GM21381 (cell line): Measurements from ENCODE around the gene YWHAB.

Experiments used
- ATAC-seq: cut with Tn5 transposase; IDR thresholded peaks from one replicate; pipeline ENCODE4 v1.9.1; 2021; ENCODE audit warnings: mild to moderate bottlenecking, moderate library complexity; ENCODE audit not compliant: unreplicated experiment

The YWHAB gene

GRCh38 chr20:44948513-44948912 lies 63.0 kb downstream of the YWHAB start:
- ATAC-seq: no peak

GRCh38 chr20:44950368-44950767 lies 64.9 kb downstream of the YWHAB start:
- no peak for ATAC-seq

- ATAC-seq: no peak
Observed at GRCh38 chr20:44952731-44953130, 67.2 kb downstream of the YWHAB start.

GRCh38 chr20:44954211-44954610 lies 68.7 kb downstream of the YWHAB start:
- ATAC-seq: no peak

- no peak for ATAC-seq
Observed at GRCh38 chr20:44955270-44955669, 69.8 kb downstream of the YWHAB start.

- no peak for ATAC-seq
Observed at GRCh38 chr20:44956410-44956809, 70.9 kb downstream of the YWHAB start.
